HCT116 (cell line): ENCODE results near the gene SOCS1. TPM values are rescaled to one million over a fixed set of nuclear protein-coding genes. Genes with fewer than 3 reads are reported as not detected.

Experiments used
- ATAC-seq: fragments of 200-7000 bp; cut with Tn5 transposase; 2 replicates; pipeline ENCODE4 v1.9.1; 2020; ENCODE audit warnings: mild to moderate bottlenecking, moderate library complexity
- BruUV-seq: library from RNA; stranded (reverse); fragments of 400-500 nt; replicated peaks from 2 replicates; lab custom pipeline; 2021; lab: Mats Ljungman, UMichigan
- CTCF ChIA-PET: fragments of 300-600 bp; sonication (Branson Sonifier 250); formaldehyde crosslinking; loops from one replicate; lab custom pipeline; 2021; ENCODE audit warnings: antibody characterized with exemption; lab: Charles Lee
- POLR2A ChIA-PET: fragments of 300-600, 350-600 bp; sonication (Branson Sonifier 250); formaldehyde crosslinking; loops from one replicate; lab custom pipeline; 2021; ENCODE audit warnings: antibody characterized with exemption; lab: Charles Lee
- RAD21 ChIA-PET, 2 experiments: fragments of 300-600 bp; sonication (Branson Sonifier 250); formaldehyde crosslinking; loops; one replicate each; lab custom pipeline; 2023; ENCODE audit warnings: low total read pairs in 2 of 2; ENCODE audit not compliant: uncharacterized antibody in 2 of 2, unreplicated experiment in 2 of 2, low non-redundant PET in 1 of 2; lab: Charles Lee
- DNase-seq: peaks from one replicate; pipeline ENCODE4 v3.0.0-alpha.2; 2010; ENCODE audit warnings: low read depth, low spot score
- H2AFZ ChIP-seq: fragments of 200-600 bp; shearing (Covaris generic), sonication (generic); 2 replicates; pipeline ENCODE4 v1.6.1; 2017; ENCODE audit warnings: low read depth, mixed run types, mixed read lengths, antibody characterized with exemption, low read length; ENCODE audit not compliant: poor library complexity, severe bottlenecking
- H3K27ac ChIP-seq: 2 replicates; pipeline ENCODE4 v1.5.1; 2012; ENCODE audit warnings: low read depth, low read length
- H3K27me3 ChIP-seq: fragments of 200-600 bp; sonication (generic); 2 replicates; pipeline ENCODE4 v1.6.1; 2016; ENCODE audit warnings: mixed run types, low read length, mixed read lengths; ENCODE audit not compliant: insufficient read depth
- H3K36me3 ChIP-seq, 2 experiments: fragments of 200-500 bp in 1 of 2; fragments of 200-600 bp in 1 of 2; sonication (Bioruptor generic) in 1 of 2; sonication (generic) in 1 of 2; 2 replicates each; pipeline versions ENCODE4 v1.5.1 to v1.6.1; 2014 to 2016; ENCODE audit warnings: low read length in 2 of 2, inconsistent platforms in 1 of 2, mixed read lengths in 1 of 2, mixed run types in 1 of 2; ENCODE audit not compliant: insufficient read depth in 2 of 2, control insufficient read depth in 1 of 2
- H3K4me1 ChIP-seq, 2 experiments: fragments of 200-600 bp in 1 of 2; sonication (generic) in 1 of 2; 2 replicates each; pipeline versions ENCODE4 v1.5.1 to v1.6.1; 2012 to 2017; ENCODE audit warnings: low read length in 2 of 2, inconsistent platforms in 1 of 2, mild to moderate bottlenecking in 1 of 2, mixed read lengths in 1 of 2, mixed run types in 1 of 2, moderate library complexity in 1 of 2; ENCODE audit not compliant: insufficient read depth in 2 of 2, control insufficient read depth in 1 of 2
- H3K4me2 ChIP-seq: fragments of 200-600 bp; sonication (generic); 2 replicates; pipeline ENCODE4 v1.6.1; 2017; ENCODE audit warnings: mixed run types, low read length, mixed read lengths
- H3K4me3 ChIP-seq, 2 experiments: fragments of 200-600 bp in 1 of 2; sonication (generic) in 1 of 2; replicated peaks in 1 of 2; 2 replicates each; pipeline ENCODE4 v1.5.1; 2011 to 2016; ENCODE audit warnings: low read length in 2 of 2, control low read depth in 1 of 2, low read depth in 1 of 2, mild to moderate bottlenecking in 1 of 2, mixed read lengths in 1 of 2, mixed run types in 1 of 2
- H3K79me2 ChIP-seq: fragments of 200-600 bp; sonication (generic); 2 replicates; pipeline ENCODE4 v1.6.1; 2017; ENCODE audit warnings: mild to moderate bottlenecking, mixed run types, low read length, moderate library complexity, mixed read lengths; ENCODE audit not compliant: insufficient read depth
- H3K9ac ChIP-seq: fragments of 200-600 bp; sonication (generic); 2 replicates; pipeline ENCODE4 v1.6.1; 2016; ENCODE audit warnings: low read length, mixed read lengths
- H3K9me2 ChIP-seq: fragments of 200-600 bp; sonication (generic), shearing (Covaris generic); 2 replicates; pipeline ENCODE4 v1.6.1; 2017; ENCODE audit warnings: mixed run types, mild to moderate bottlenecking, moderate library complexity; ENCODE audit not compliant: insufficient read depth
- H3K9me3 ChIP-seq, 2 experiments: fragments of 200-500 bp in 1 of 2; fragments of 200-600 bp in 1 of 2; sonication (Bioruptor generic) in 1 of 2; sonication (generic) in 1 of 2; 2 replicates each; pipeline ENCODE4 v1.6.1; 2014 to 2017; ENCODE audit warnings: low read length in 2 of 2, mixed read lengths in 2 of 2, inconsistent platforms in 1 of 2, low read depth in 1 of 2, mild to moderate bottlenecking in 1 of 2, mixed run types in 1 of 2, moderate library complexity in 1 of 2; ENCODE audit not compliant: control insufficient read depth in 1 of 2, insufficient read depth in 1 of 2
- H4K20me1 ChIP-seq: fragments of 200-600 bp; sonication (generic), shearing (Covaris generic); 2 replicates; pipeline ENCODE4 v1.6.1; 2017; ENCODE audit warnings: mixed run types, mild to moderate bottlenecking, moderate library complexity; ENCODE audit not compliant: insufficient read depth
- EGR1 ChIP-seq: IDR thresholded peaks from 2 replicates; pipeline ENCODE4 v1.6.1; 2012; ENCODE audit warnings: low read depth
- ELF1 ChIP-seq: IDR thresholded peaks from 2 replicates; pipeline ENCODE4 v1.6.1; 2012; ENCODE audit warnings: low read depth, borderline replicate concordance
- EZH2phosphoT487 ChIP-seq: fragments of 200-600 bp; IDR thresholded peaks from 2 replicates; pipeline ENCODE4 v1.6.1; 2018; ENCODE audit warnings: antibody characterized with exemption, borderline replicate concordance
- JUND ChIP-seq: IDR thresholded peaks from 2 replicates; pipeline ENCODE4 v1.6.1; 2012
- POLR2AphosphoS5 ChIP-seq: IDR thresholded peaks from 2 replicates; pipeline ENCODE4 v1.6.1; 2011; ENCODE audit warnings: mild to moderate bottlenecking, low read depth, low read length, moderate library complexity
- RAD21 ChIP-seq: IDR thresholded peaks from 2 replicates; pipeline ENCODE4 v1.6.1; 2012; ENCODE audit warnings: low read depth, mild to moderate bottlenecking
- SIN3A ChIP-seq: IDR thresholded peaks from 2 replicates; pipeline ENCODE4 v1.6.1; 2012; ENCODE audit warnings: low read depth
- SP1 ChIP-seq: IDR thresholded peaks from 2 replicates; pipeline ENCODE4 v1.6.1; 2012; ENCODE audit warnings: low read depth
- SRF ChIP-seq: IDR thresholded peaks from 2 replicates; pipeline ENCODE4 v1.6.1; 2012; ENCODE audit warnings: low read depth
- TCF7L2 ChIP-seq: IDR thresholded peaks from 2 replicates; pipeline ENCODE4 v1.7.0; 2011; ENCODE audit warnings: borderline replicate concordance, inconsistent platforms; ENCODE audit not compliant: insufficient read depth, insufficient read length; ENCODE audit errors: extremely low read depth
- YY1 ChIP-seq: IDR thresholded peaks from 2 replicates; pipeline ENCODE4 v1.6.1; 2011; ENCODE audit warnings: low read length, low read depth, moderate library complexity, mild to moderate bottlenecking; ENCODE audit not compliant: insufficient replicate concordance; ENCODE audit errors: extremely low read depth
- intact Hi-C: fragments of 100-400 bp; cut with micrococcal nuclease; formaldehyde crosslinking; loops from 2 replicates; pipeline ENCODE4 v1.10.0; 2022
- total RNA-seq: library from RNA; stranded (reverse); gene quantifications from one replicate; pipeline ENCODE4 v1.2.1, GENCODE V29; 2021; ENCODE audit not compliant: unreplicated experiment
- TF ChIP-seq, protein P1 (sequence below): IDR thresholded peaks from 2 replicates; pipeline ENCODE4 v1.6.1; 2012; ENCODE audit warnings: low read depth

Gene SOCS1
- total RNA-seq, 1 experiment from 2014 or later = 4.9 TPM

DNA sequence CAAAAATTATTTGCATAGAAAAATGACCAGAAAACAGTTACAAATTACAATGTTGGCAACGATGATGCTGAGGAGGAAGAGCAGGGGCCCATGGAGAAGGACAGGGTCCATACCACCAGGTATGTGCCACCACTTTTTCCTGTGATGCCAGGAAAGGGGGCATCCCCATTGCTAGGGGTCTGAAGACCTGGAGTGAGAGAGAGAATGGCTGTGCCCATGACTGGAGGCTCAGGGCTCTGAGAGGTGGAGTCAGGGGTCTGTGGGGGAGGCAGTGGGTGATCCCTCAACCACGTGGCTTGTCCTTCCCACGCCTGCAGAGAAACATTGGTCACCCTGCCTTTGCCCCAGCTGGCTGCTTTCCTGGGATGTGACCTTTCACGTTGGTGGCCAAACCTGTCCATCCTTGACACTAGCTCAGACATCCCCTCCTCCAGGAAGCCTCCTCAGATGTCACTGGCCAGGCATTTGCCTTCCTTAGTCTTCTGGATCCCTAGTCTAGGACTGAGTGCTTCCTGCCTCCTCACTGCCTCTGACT, 51.4 kb downstream of the SOCS1 start:
- CTCF ChIA-PET = no interaction called here

More for the DNA sequence above, 51.4 kb downstream of the SOCS1 start:
- Histone ChIP-seq H3K36me3 (no peaks in the 10 kb centered on the region), H3K4me3 (no peak overlapping the region), H3K4me1 (peaks cover 26 to 44% of the 10 kb centered on the region in 2 experiments), H4K20me1 (no peaks in the 10 kb centered on the region), H2AFZ (no peak overlapping the region), H3K79me2 (no peaks in the 10 kb centered on the region), H3K9me3 (peaks cover 0 to 17% of the 10 kb centered on the region in 2 experiments; a peak in 1 of 4 replicates), H3K4me2 (no peak overlapping the region), H3K27me3 (no peaks in the 10 kb centered on the region), H3K9me2 (no peaks in the 10 kb centered on the region), H3K27ac (no peak overlapping the region), H3K9ac (no peak overlapping the region)
- intact Hi-C loops = no loop called here
- RAD21 ChIA-PET = no interaction called here
- POLR2A ChIA-PET = interaction anchor here (1.5 kb wide), 1 partner anchor 51 kb away, joined by 6 read pairs; the partner anchor contains the start of gene SOCS1
- BruUV-seq = no TSS peak
- ATAC-seq (no peak), DNase-seq (no peak)
- TF ChIP-seq EGR1 (no peak), YY1 (no peak), SRF (no peak), JUND (no peak), EZH2phosphoT487 (no peak), TCF7L2 (no peak), SIN3A (no peak), SP1 (no peak), RAD21 (no peak), ELF1 (no peak), POLR2AphosphoS5 (no peak)
- TF ChIP-seq, protein P1, sequence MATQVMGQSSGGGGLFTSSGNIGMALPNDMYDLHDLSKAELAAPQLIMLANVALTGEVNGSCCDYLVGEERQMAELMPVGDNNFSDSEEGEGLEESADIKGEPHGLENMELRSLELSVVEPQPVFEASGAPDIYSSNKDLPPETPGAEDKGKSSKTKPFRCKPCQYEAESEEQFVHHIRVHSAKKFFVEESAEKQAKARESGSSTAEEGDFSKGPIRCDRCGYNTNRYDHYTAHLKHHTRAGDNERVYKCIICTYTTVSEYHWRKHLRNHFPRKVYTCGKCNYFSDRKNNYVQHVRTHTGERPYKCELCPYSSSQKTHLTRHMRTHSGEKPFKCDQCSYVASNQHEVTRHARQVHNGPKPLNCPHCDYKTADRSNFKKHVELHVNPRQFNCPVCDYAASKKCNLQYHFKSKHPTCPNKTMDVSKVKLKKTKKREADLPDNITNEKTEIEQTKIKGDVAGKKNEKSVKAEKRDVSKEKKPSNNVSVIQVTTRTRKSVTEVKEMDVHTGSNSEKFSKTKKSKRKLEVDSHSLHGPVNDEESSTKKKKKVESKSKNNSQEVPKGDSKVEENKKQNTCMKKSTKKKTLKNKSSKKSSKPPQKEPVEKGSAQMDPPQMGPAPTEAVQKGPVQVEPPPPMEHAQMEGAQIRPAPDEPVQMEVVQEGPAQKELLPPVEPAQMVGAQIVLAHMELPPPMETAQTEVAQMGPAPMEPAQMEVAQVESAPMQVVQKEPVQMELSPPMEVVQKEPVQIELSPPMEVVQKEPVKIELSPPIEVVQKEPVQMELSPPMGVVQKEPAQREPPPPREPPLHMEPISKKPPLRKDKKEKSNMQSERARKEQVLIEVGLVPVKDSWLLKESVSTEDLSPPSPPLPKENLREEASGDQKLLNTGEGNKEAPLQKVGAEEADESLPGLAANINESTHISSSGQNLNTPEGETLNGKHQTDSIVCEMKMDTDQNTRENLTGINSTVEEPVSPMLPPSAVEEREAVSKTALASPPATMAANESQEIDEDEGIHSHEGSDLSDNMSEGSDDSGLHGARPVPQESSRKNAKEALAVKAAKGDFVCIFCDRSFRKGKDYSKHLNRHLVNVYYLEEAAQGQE = no peak

Other genes starting within 250 kb of the SOCS1 start
- gene TNP2, start 13.1 kb upstream of the SOCS1 start, total RNA-seq = not detected
- gene PRM3, start 17.4 kb upstream of the SOCS1 start, total RNA-seq = not detected
- gene PRM2, start 20.3 kb upstream of the SOCS1 start, total RNA-seq = not detected
- not detected for gene PRM1, start 25.1 kb upstream of the SOCS1 start, total RNA-seq
- gene RMI2, start 89.3 kb upstream of the SOCS1 start, total RNA-seq = 19.9 TPM